CD14-positive monocyte (primary cell): ENCODE measurements around the gene AADACL4. TPM values are rescaled to one million over a fixed set of nuclear protein-coding genes. Genes with fewer than 3 reads are reported as not detected.

Source experiments
- DNase-seq, 3 donors: peaks; one replicate each; pipeline ENCODE4 v3.0.0-alpha.2; 2011 to 2022
- H2AFZ ChIP-seq: 2 replicates; pipeline ENCODE4 v1.6.0; 2012; ENCODE audit warnings: mild to moderate bottlenecking, low read depth, low read length, inconsistent platforms; ENCODE audit not compliant: insufficient read depth, poor library complexity, severe bottlenecking
- H3K27ac ChIP-seq, 2 donors: 1 replicate in 1 of 2; 2 replicates in 1 of 2; pipeline ENCODE4 v1.5.1; 2012 to 2013; ENCODE audit warnings: low read length in 2 of 2, control low read depth in 1 of 2, inconsistent platforms in 1 of 2, low read depth in 1 of 2, mild to moderate bottlenecking in 1 of 2
- H3K27me3 ChIP-seq, 2 donors: one replicate each; pipeline versions ENCODE4 v1.6.0 to v1.6.1; 2011 to 2013; ENCODE audit warnings: low read length in 2 of 2; ENCODE audit not compliant: control insufficient read depth in 2 of 2, insufficient read depth in 2 of 2
- H3K36me3 ChIP-seq, 2 donors: replicated peaks in 1 of 2; 1 replicate in 1 of 2; 2 replicates in 1 of 2; pipeline versions ENCODE4 v1.5.1 to v1.6.1; 2012 to 2013; ENCODE audit warnings: low read length in 2 of 2, control low read depth in 1 of 2, inconsistent platforms in 1 of 2, mild to moderate bottlenecking in 1 of 2; ENCODE audit not compliant: insufficient read depth in 2 of 2, control insufficient read depth in 1 of 2
- H3K4me1 ChIP-seq, 2 donors: 1 replicate in 1 of 2; 2 replicates in 1 of 2; pipeline versions ENCODE4 v1.5.1 to v1.6.1; 2012 to 2013; ENCODE audit warnings: low read length in 2 of 2, control low read depth in 1 of 2, inconsistent platforms in 1 of 2, mild to moderate bottlenecking in 1 of 2, moderate library complexity in 1 of 2; ENCODE audit not compliant: insufficient read depth in 2 of 2, control insufficient read depth in 1 of 2
- H3K4me2 ChIP-seq: replicated peaks from 2 replicates; pipeline ENCODE3; 2012; ENCODE audit warnings: low read length, moderate library complexity, mild to moderate bottlenecking; ENCODE audit not compliant: poor library complexity, severe bottlenecking; ENCODE audit errors: extremely low read depth
- H3K4me3 ChIP-seq, 3 experiments: fragments of 200-600 bp in 1 of 3; sonication (generic) in 1 of 3; replicated peaks in 1 of 3; 1 replicate in 2 of 3; 2 replicates in 1 of 3; pipeline ENCODE4 v1.5.1; 2011 to 2013; ENCODE audit warnings: low read length in 3 of 3, mild to moderate bottlenecking in 3 of 3, control low read depth in 2 of 3, low read depth in 2 of 3, inconsistent platforms in 1 of 3, moderate library complexity in 1 of 3
- H3K79me2 ChIP-seq: 2 replicates; pipeline ENCODE4 v1.6.0; 2012; ENCODE audit warnings: mild to moderate bottlenecking, control low read depth, inconsistent platforms, low read length, moderate library complexity; ENCODE audit not compliant: insufficient read depth
- H3K9ac ChIP-seq: 2 replicates; pipeline ENCODE4 v1.6.0; 2017; ENCODE audit warnings: low read length, mild to moderate bottlenecking; ENCODE audit not compliant: insufficient read depth, poor library complexity, severe bottlenecking
- H3K9me3 ChIP-seq, 2 donors: replicated peaks in 1 of 2; 1 replicate in 1 of 2; 2 replicates in 1 of 2; pipeline versions ENCODE4 v1.5.1 to v1.6.1; 2012 to 2013; ENCODE audit warnings: low read length in 2 of 2, control low read depth in 1 of 2; ENCODE audit not compliant: control insufficient read depth in 1 of 2, insufficient read depth in 1 of 2
- H4K20me1 ChIP-seq: 2 replicates; pipeline ENCODE4 v1.6.0; 2012; ENCODE audit warnings: mild to moderate bottlenecking, low read length, control low read depth, moderate library complexity; ENCODE audit not compliant: insufficient read depth
- H3K27ac Mint-ChIP-seq, 7 donors: one replicate each; pipeline ENCODE4 v1.8.0; 2020; ENCODE audit warnings: mild to moderate bottlenecking in 7 of 7, mixed read lengths in 7 of 7, moderate library complexity in 6 of 7, inconsistent platforms in 2 of 7
- H3K27me3 Mint-ChIP-seq, 3 donors: one replicate each; pipeline ENCODE4 v1.8.0; 2021 to 2022; ENCODE audit warnings: low read depth in 3 of 3, mild to moderate bottlenecking in 3 of 3, mixed read lengths in 3 of 3, moderate library complexity in 3 of 3, inconsistent platforms in 1 of 3
- H3K36me3 Mint-ChIP-seq, 2 donors: one replicate each; pipeline ENCODE4 v1.8.0; 2020; ENCODE audit warnings: mixed read lengths in 2 of 2, inconsistent platforms in 1 of 2, mild to moderate bottlenecking in 1 of 2
- H3K4me1 Mint-ChIP-seq: one replicate; pipeline ENCODE4 v1.8.0; 2020; ENCODE audit warnings: mild to moderate bottlenecking, mixed read lengths
- H3K4me3 Mint-ChIP-seq, 2 donors: one replicate each; pipeline ENCODE4 v1.8.0; 2020; ENCODE audit warnings: mild to moderate bottlenecking in 2 of 2, mixed read lengths in 2 of 2, moderate library complexity in 1 of 2
- H3K9me3 Mint-ChIP-seq, 7 donors: one replicate each; pipeline ENCODE4 v1.8.0; 2020 to 2022; ENCODE audit warnings: mixed read lengths in 7 of 7, mild to moderate bottlenecking in 6 of 7, moderate library complexity in 6 of 7, inconsistent platforms in 2 of 7
- CTCF ChIP-seq: fragments of 200-600 bp; IDR thresholded peaks from one replicate; pipeline ENCODE4 v1.8.0; 2022; ENCODE audit warnings: antibody characterized with exemption, mild to moderate bottlenecking
- WGBS: methylation state at CpG from one replicate; pipeline ENCODE4 v1.1.5; 2013; ENCODE audit warnings: missing lambda C conversion rate; ENCODE audit not compliant: insufficient coverage; 5-methylcytosine and 5-hydroxymethylcytosine counted together
- intact Hi-C, 2 donors: fragments of 100-400 bp; cut with micrococcal nuclease; formaldehyde crosslinking; loops; one replicate each; pipeline versions ENCODE4 v1.15.0 to v1.15.1; 2023
- polyA plus RNA-seq, 3 donors: library from polyadenylated mRNA; depleted of rRNA in 1 of 3; unstranded in 2 of 3; stranded (reverse) in 1 of 3; fragments of 300-500 nt in 2 of 3; fragments of >200 nt in 1 of 3; fragmentation: Illumina TruSeq in 2 of 3; gene quantifications; 1 replicate in 2 of 3; 2 replicates in 1 of 3; pipeline ENCODE4 v1.2.3, GENCODE V29; 2012 to 2021

Gene AADACL4
- polyA plus RNA-seq, 3 donors = not detected

GRCh38 chr1:12620931-12621330 lies 23.0 kb upstream of the AADACL4 start:
- H3K9me3 ChIP-seq = no peaks in the 10 kb centered on the region
- H3K27ac Mint-ChIP-seq = no peak overlapping the region
- peaks cover 5 to 11% of the 10 kb centered on the region in 2 donors for H3K36me3 Mint-ChIP-seq
- H3K9me3 Mint-ChIP-seq = peaks cover 0 to 10% (median 5%) of the 10 kb centered on the region in 7 donors
- H4K20me1 ChIP-seq = no peaks in the 10 kb centered on the region
- H3K4me1 Mint-ChIP-seq = peaks cover 40% of the 10 kb centered on the region
- DNase-seq = no peak
- peaks cover 0 to 36% of the 10 kb centered on the region in 2 donors for H3K27me3 ChIP-seq
- no peak overlapping the region for H3K4me3 ChIP-seq
- H3K36me3 ChIP-seq = no peaks in the 10 kb centered on the region
- H3K4me1 ChIP-seq = peaks cover 48 to 50% of the 10 kb centered on the region in 2 donors
- TF ChIP-seq CTCF = no peak
- WGBS = 91% methylated on average over 6 of the region's 8 CpGs
- no peak overlapping the region for H3K4me3 Mint-ChIP-seq
- H3K9ac ChIP-seq = no peak overlapping the region
- H2AFZ ChIP-seq = no peak overlapping the region
- H3K27ac ChIP-seq = no peak overlapping the region
- intact Hi-C loops = no loop called here
- no peak overlapping the region for H3K4me2 ChIP-seq
- no peaks in the 10 kb centered on the region for H3K79me2 ChIP-seq
- H3K27me3 Mint-ChIP-seq = peaks cover 32 to 47% (median 41%) of the 10 kb centered on the region in 3 donors

- Mint-ChIP-seq H3K4me3 (peak overlapping the region in 1 of 2 donors; percentile 18), H3K27ac (no peak overlapping the region), H3K4me1 (peaks cover 33% of the 10 kb centered on the region), H3K27me3 (peaks cover 26 to 42% (median 34%) of the 10 kb centered on the region in 3 donors), H3K36me3 (peaks cover 5 to 11% of the 10 kb centered on the region in 2 donors), H3K9me3 (peaks cover 0 to 10% (median 5%) of the 10 kb centered on the region in 7 donors)
- Histone ChIP-seq H3K27me3 (peaks cover 0 to 30% of the 10 kb centered on the region in 2 donors), H3K9ac (no peak overlapping the region), H3K9me3 (no peaks in the 10 kb centered on the region), H3K4me1 (peaks cover 41 to 43% of the 10 kb centered on the region in 2 donors), H4K20me1 (no peaks in the 10 kb centered on the region), H3K4me2 (no peak overlapping the region), H3K79me2 (no peaks in the 10 kb centered on the region), H3K27ac (no peak overlapping the region), H3K36me3 (no peaks in the 10 kb centered on the region), H3K4me3 (no peak overlapping the region), H2AFZ (no peak overlapping the region)
- intact Hi-C loops = no loop called here
- 87% methylated on average over 15 of the region's 15 CpGs for WGBS
- TF ChIP-seq CTCF = no peak
- no peak for DNase-seq
These were observed 22.2 kb upstream of the AADACL4 start for GRCh38 chr1:12621346-12622335.
